HG03025 (cell line): Measurements from ENCODE around the gene STXBP5.

Experiments used
- ATAC-seq: cut with Tn5 transposase; IDR thresholded peaks from one replicate; pipeline ENCODE4 v1.9.1; 2021; ENCODE audit warnings: mild to moderate bottlenecking, moderate library complexity; ENCODE audit not compliant: unreplicated experiment, low FRiP score

Gene STXBP5

DNA sequence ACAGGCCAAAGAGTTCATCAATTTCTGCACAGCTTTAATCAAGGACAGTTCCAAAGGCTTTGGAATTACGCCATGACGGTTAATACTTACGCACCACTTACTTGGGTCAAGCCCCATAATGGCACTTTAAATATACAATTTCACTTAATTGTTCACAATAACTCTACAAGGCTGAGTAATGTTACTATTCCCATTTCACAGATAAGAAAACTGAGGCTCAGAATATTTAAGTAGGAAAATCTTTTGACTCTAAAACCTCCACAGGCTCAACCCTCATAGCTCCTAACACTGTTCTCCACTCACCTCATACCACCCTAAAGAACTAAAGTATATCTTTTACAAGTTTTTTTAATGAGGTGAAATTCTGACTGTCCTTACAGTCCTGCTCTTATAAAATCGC, 212.4 kb downstream of the STXBP5 start:
- no peak for ATAC-seq

GRCh38 chr6:147417954-147418353, 213.7 kb downstream of the STXBP5 start:
- no peak for ATAC-seq

DNA sequence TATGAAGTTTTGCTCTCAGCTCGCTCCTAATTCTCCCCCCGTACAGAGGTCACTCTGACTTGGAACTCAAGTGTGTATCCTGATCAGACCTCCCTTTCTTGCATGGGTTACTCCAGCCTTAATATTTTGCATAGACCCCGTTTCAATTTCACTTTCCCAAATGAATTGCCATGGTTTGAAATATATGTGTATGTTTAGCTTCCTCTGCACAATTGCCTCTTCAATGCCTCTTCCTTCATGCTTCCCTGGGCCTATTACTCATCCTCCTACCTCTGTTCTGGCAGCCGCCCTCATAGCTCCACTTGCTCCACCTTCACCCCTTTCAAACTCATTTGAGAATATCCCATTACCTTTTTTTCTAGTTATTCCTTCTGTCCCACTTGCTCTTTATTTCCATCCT, 214.3 kb downstream of the STXBP5 start:
- no peak for ATAC-seq

- ATAC-seq: no peak
These were observed 217.7 kb downstream of the STXBP5 start for GRCh38 chr6:147421903-147422302.

- ATAC-seq: no peak
These were observed 218.9 kb downstream of the STXBP5 start for GRCh38 chr6:147423111-147423510.

DNA sequence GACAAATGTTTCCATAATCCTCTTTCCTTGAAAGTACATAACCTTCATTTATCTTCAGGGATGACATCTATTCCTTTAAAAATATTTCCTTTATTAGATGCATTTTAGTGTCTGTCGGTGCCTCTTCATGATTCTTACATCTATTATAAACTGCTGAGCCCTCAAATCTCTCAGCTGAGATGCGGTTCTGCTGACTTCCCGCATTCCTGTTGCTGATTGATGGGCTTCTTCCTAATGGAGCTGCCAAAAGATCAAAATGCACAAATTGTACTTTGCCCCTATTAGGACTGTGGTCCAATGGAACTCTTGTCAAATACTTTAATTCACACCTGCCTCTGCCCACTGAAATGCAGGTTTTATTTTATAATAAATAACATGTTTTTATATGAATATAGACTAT, 225.6 kb downstream of the STXBP5 start:
- no peak for ATAC-seq

- ATAC-seq: no peak
These were observed 226.6 kb downstream of the STXBP5 start for GRCh38 chr6:147430811-147431210.

GRCh38 chr6:147434076-147434475, 229.9 kb downstream of the STXBP5 start:
- no peak for ATAC-seq

DNA sequence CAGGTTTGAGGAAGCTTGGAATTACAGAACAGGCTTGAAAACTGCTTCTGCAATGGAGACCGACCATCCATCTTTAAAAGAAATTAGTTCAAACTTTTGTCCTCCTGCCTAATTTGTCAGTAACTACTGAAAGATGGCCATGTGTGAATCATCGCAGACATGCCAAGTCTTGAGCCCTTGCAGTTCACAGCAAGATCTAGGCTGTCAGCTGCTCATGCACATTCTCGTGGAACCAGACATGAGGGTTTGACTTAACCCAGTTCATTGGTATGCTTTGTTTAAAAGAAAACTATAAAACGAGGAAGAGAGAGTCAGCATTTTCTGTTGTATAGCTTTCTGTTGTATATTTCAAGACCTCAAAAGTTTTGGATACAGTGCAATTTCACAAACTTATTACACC, 230.3 kb downstream of the STXBP5 start:
- ATAC-seq: no peak

DNA sequence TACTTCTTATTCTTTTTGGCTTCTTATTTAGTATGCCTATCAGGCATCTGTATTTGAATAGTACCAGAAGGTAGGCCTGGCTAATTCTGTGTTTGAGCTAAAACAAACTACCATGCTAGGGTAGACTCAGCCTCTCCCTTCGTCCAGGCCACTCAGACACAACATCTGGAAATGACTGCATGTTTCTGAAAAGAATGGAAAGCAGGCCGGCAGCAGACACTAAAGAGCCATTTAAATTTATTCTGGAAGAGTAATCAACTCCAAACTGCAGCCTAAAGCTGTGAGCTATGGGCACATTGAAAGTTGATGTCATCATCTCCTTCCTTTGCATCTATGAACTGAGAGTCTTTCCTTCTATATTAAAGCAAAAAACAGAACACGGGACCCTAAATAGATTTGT, 233.4 kb downstream of the STXBP5 start:
- no peak for ATAC-seq

DNA sequence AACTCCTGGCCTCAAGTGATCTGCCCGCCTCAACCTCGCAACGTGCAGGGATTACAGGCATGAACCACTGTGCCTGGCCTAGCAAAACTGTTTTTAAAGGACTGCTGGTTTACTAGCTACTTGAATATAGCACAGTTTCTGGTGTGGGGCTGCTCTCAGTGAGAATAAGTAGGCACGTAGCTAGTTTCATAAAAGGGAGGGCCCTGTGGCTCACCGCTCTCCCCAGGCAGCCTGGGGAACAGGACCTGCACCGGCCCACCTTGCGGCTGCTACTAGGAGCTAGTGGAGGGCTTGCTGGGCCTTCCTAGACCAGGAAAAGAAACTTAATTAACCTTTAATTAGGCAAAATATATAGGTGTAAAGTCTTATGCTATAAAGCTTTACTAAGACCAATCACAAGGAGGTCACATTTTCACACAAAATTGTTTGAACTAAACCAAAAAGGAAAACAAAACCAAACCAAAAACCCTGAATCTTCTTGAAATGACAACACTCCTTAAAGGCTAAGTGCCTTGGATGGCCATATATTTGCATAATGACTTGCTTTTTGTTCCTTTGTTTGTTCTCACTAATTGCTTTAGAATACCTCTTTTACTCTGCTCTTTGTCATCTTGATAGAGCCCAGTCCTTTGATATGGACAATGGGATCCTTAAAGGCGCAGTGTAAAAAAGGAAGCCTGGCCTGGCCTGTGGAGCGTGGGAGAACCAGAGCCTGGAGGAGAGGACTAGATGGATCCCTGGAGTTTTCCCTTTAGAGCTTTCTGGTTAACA, 234.7 kb downstream of the STXBP5 start:
- ATAC-seq: peak; percentile 61
